ENCODE results near the gene SIM2. TPM values are rescaled to one million over a fixed set of nuclear protein-coding genes. Genes with fewer than 3 reads are reported as not detected.

Gene SIM2
- total RNA-seq, 1 experiment from 2014 or later, result not detected

- Histone ChIP-seq H3K9ac (ENCODE audit: extremely low read depth, insufficient read length, low read length) (no peak overlapping the region), H3K4me1 (ENCODE audit: insufficient read depth, low read length) (0 out of 2 replicates have a peak, but pooled peaks cover 5% of the 10 kb centered on the region), H2BK120ac (ENCODE audit: low read depth, low read length, poor library complexity, severe bottlenecking) (no peak overlapping the region), H3K56ac (ENCODE audit: insufficient read length, low read depth, low read length) (no peak overlapping the region), H3K9me3 (ENCODE audit: control insufficient read depth, low read depth, low read length) (no peaks in the 10 kb centered on the region), H2BK5ac (ENCODE audit: insufficient read length, low read length) (no peak overlapping the region), H4K91ac (ENCODE audit: insufficient read length, low read depth, low read length) (no peak overlapping the region), H3K18ac (ENCODE audit: insufficient read length, low read depth, low read length) (no peak overlapping the region), H3K14ac (ENCODE audit: insufficient read depth, low read length) (no peak overlapping the region), H3T11ph (ENCODE audit: low read length) (no peak overlapping the region), H4K8ac (replicated peaks; ENCODE audit: insufficient read length, low read depth, low read length) (no peak overlapping the region), H3K27me3 (ENCODE audit: insufficient read depth, low read length) (peaks cover 98% of the 10 kb centered on the region), H3K27ac (ENCODE audit: insufficient read length, low read depth, low read length) (no peak overlapping the region), H2AFZ (ENCODE audit: low read length) (no peak overlapping the region), H3K23ac (ENCODE audit: insufficient read length, low read depth, low read length) (no peak overlapping the region), H2BK20ac (ENCODE audit: low read depth, low read length, poor library complexity, severe bottlenecking) (no peak overlapping the region), H3K4me2 (ENCODE audit: insufficient read depth, insufficient read length, low read length) (peak overlapping the region; percentile 53), H4K20me1 (ENCODE audit: control insufficient read depth, insufficient read depth, insufficient read length) (no peaks in the 10 kb centered on the region), H2BK12ac (ENCODE audit: insufficient read length, low read depth, low read length) (no peak overlapping the region), H3K79me2 (ENCODE audit: insufficient read depth, low read length) (no peaks in the 10 kb centered on the region), H4K5ac (ENCODE audit: insufficient read length, low read depth, low read length) (no peak overlapping the region), H2AK5ac (ENCODE audit: insufficient read length, low read length) (no peak overlapping the region), H3K4ac (ENCODE audit: low read depth, low read length) (no peak overlapping the region), H3K79me1 (ENCODE audit: insufficient read depth, low read depth, low read length, poor library complexity, severe bottlenecking) (no peaks in the 10 kb centered on the region), H2BK15ac (ENCODE audit: low read depth, low read length) (no peak overlapping the region), H3K23me2 (ENCODE audit: insufficient read length, low read depth, low read length, poor library complexity, severe bottlenecking) (peaks cover 10% of the 10 kb centered on the region)
- TF ChIP-seq CTCF (conservative IDR thresholded peaks at IDR 0.05), result no peak; the same call in 2 of the 3 replicates
- peaks cover 0 to 10% of the 10 kb centered on the region in 2 experiments; a peak in 3 of 5 replicates for H3K9me3 Mint-ChIP-seq
- peaks cover 98% of the 10 kb centered on the region for H3K27me3 Mint-ChIP-seq (ENCODE audit: low read depth)
- H3K4me3 Mint-ChIP-seq, result peak overlapping the region in 1 of 2 experiments; percentile 73; a peak in 3 of 5 replicates
- H3K27ac Mint-ChIP-seq, result no peak overlapping the region
- peaks cover 19 to 53% of the 10 kb centered on the region in 2 experiments for H3K4me1 Mint-ChIP-seq
- peaks cover 0 to 2% (median 0%) of the 10 kb centered on the region in 3 experiments; a peak in 2 of 7 replicates for H3K36me3 Mint-ChIP-seq (ENCODE audit: insufficient read depth in 1 of 3, low read depth in 3 of 3)
- DNase-seq, result peak; percentile 63
- WGBS (ENCODE audit: extremely low coverage, insufficient read length, low lambda C conversion rate), result no CpG with 5 or more reads among the region's 65 CpGs
These were observed 2.2 kb downstream of the SIM2 start for GRCh38 chr21:36700971-36701755.

All from H9 (cell line).